IgD-negative memory B cell (primary cell): ENCODE results near the gene ARL8A. TPM values are rescaled to one million over a fixed set of nuclear protein-coding genes. Genes with fewer than 3 reads are reported as not detected.
"Not testable (repeated sequence)": the region's sequence is repeated elsewhere in the genome, so short reads cannot be mapped to it uniquely, and the experiment has no call there.

Source experiments
- H3K27ac Mint-ChIP-seq, 3 donors: one replicate each; pipeline ENCODE4 v1.8.0; 2020 to 2022; ENCODE audit warnings: mild to moderate bottlenecking in 3 of 3, mixed read lengths in 3 of 3, moderate library complexity in 1 of 3
- H3K27me3 Mint-ChIP-seq: one replicate; pipeline ENCODE4 v1.8.0; 2021; ENCODE audit warnings: mixed read lengths
- H3K36me3 Mint-ChIP-seq: one replicate; pipeline ENCODE4 v1.8.0; 2020; ENCODE audit warnings: mild to moderate bottlenecking, mixed read lengths
- H3K4me1 Mint-ChIP-seq, 3 donors: one replicate each; pipeline ENCODE4 v1.8.0; 2020 to 2022; ENCODE audit warnings: mixed read lengths in 3 of 3, mild to moderate bottlenecking in 1 of 3
- H3K4me3 Mint-ChIP-seq, 4 donors: one replicate each; pipeline ENCODE4 v1.8.0; 2020 to 2022; ENCODE audit warnings: mild to moderate bottlenecking in 4 of 4, mixed read lengths in 4 of 4, moderate library complexity in 3 of 4
- H3K9me3 Mint-ChIP-seq, 3 donors: one replicate each; pipeline ENCODE4 v1.8.0; 2020 to 2021; ENCODE audit warnings: mixed read lengths in 3 of 3, mild to moderate bottlenecking in 1 of 3
- polyA plus RNA-seq: library from polyadenylated mRNA; unstranded; fragments of 300-500 nt; fragmentation: Illumina TruSeq; gene quantifications from one replicate; pipeline ENCODE4 v1.2.3, GENCODE V29; 2021

The ARL8A gene
- 17.3 TPM for polyA plus RNA-seq

DNA sequence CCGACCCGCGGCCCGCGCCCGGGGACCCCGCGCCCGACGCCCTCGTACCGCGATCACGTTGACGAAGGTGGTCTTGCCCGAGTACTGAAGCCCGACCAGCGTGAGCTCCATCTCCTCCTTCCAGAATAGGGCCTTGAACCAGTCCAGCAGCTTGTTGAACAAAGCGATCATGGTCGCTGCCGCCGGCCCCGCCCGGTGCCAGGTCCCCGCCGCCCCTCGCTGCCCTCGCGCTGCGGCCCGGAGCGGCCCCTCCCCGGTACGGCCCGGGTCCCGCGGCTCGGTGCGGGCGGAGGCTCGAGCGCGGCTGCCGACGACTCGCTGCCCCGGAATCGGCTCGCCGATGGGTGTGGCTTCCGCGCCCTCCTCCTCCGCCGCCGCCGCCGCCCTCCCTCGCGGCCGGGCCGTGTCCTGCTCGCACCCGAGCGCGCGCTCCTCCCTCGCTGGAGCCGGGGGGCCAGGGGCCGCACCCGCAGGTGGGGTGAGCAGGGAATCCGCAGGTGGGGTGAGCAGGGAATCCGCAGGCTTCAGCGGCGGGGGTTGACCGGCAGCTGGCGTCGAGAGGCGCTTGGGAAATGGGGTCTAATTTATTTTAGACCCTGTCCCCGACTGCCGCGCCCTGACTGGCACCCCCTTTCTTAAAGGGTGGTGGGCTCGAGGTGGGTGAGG lies at the start of gene ARL8A:
Gene ARL8A, minus strand, starts transcription at position 336 of the 666 bp plus-strand sequence. Its CDS starts 165 bp downstream, at position 171.
- Mint-ChIP-seq H3K27ac (peak within 1 kb of the TSS; percentile 67 to 95 (median 94)), H3K36me3 (peaks cover 3% of the 10 kb centered on the region), H3K4me1 (peaks cover 22 to 31% (median 23%) of the 10 kb centered on the region in 3 donors), H3K9me3 (no peaks in the 10 kb centered on the region), H3K4me3 (peak within 1 kb of the TSS; percentile 91 to 99 (median 94)), H3K27me3 (peaks cover 2% of the 10 kb centered on the region)

DNA sequence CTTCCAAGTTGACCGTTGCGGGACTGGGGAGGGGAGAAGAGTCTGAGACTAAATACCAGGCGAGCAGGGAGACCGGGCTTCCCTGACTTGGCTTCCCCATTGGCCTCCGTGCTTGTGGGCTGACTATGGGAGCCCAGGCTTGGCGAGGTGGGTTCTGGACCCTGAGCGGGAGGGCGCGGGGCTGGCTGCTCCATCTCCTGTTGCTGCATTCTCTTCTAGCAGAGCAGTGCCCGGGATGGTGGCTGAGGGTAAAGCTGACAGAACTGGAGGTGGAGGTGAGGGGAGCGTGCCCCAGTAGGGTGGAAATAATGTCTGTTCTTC lies 49.8 kb upstream of the ARL8A start:
- Mint-ChIP-seq H3K36me3 (no peaks in the 10 kb centered on the region), H3K4me1 (peaks cover 0 to 6% (median 4%) of the 10 kb centered on the region in 3 donors), H3K9me3 (no peaks in the 10 kb centered on the region), H3K27me3 (peaks cover 33% of the 10 kb centered on the region), H3K4me3 (peak overlapping the region in 2 of 4 donors; percentile 33 to 90), H3K27ac (no peak overlapping the region)

- Mint-ChIP-seq H3K9me3 (no peaks in the 10 kb centered on the region), H3K36me3 (no peaks in the 10 kb centered on the region), H3K27ac (no peak within 1 kb of the TSS), H3K4me1 (peaks cover 0 to 6% (median 4%) of the 10 kb centered on the region in 3 donors), H3K4me3 (peak within 1 kb of the TSS in 2 of 4 donors; percentile 33 to 90), H3K27me3 (peaks cover 30% of the 10 kb centered on the region)
These were observed 49.2 kb upstream of the ARL8A start, which contains the start of gene LGR6 for GRCh38 chr1:202193614-202194327. LGR6 (plus strand) TSS chr1:202193799; CDS start chr1:202193990, 191 bp downstream.

DNA sequence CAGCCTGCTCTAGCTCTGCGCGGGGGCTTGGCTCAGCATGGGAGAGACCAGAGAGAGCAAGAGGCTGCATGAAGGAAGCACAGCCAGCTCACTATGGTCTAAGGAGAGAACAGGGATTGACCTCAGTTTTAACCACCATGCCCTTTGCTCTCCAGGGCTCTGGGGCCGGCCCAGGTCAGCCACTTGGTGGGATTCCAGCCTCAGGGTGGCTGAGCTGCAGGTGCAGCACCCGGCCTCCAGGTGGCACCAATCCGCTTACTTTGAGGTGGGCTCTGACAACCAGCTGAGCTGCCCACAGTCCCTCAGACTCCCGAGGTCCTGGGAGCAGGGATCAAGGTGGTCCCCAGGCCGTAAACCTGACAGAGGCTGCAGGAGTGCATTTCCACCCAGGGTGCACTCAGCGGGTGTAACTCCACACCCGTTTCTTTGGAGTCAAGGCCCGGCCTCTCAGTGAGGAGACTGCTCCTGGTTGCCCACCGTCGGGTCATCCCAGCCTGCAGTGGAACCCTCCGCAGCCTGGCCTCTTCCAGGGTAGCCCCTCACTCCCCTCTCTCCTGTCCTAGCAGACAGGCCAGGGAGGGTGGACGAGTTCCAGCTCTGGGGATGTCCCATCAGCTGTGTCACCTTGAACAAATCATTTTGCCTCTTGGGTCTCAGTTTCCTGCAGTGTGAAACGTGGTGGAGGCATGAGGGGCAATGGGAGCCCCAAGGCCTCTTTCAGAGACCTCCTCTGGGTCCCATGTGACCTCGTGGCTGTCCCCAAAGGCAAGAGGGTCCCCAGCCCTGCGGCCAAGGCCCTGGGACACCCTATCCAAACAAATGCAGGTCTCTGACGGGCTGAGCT lies 48.5 kb upstream of the ARL8A start:
- peak overlapping the region in 1 of 4 donors; percentile 39 for H3K4me3 Mint-ChIP-seq
- peaks cover 26% of the 10 kb centered on the region for H3K27me3 Mint-ChIP-seq

DNA sequence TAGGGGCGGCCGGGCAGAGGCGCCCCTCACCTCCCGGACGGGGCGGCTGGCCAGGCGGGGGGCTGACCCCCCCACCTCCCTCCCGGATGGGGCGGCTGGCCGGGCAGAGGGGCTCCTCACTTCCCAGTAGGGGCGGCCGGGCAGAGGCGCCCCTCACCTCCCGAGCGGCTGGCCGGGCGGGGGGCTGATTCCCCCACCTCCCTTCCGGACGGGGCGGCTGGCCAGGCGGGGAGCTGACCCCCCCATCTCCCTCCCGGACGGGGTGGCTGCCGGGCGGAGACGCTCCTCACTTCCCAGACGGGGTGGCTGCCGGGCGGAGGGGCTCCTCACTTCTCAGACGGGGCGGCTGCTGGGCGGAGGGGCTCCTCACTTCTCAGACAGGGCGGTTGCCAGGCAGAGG lies 46.9 kb upstream of the ARL8A start:
- not testable (repeated sequence) for H3K9me3 Mint-ChIP-seq, H3K27ac Mint-ChIP-seq, H3K4me3 Mint-ChIP-seq, H3K4me1 Mint-ChIP-seq, H3K36me3 Mint-ChIP-seq
- peaks cover 22% of the 10 kb centered on the region for H3K27me3 Mint-ChIP-seq

More for the DNA sequence above, 48.5 kb upstream of the ARL8A start:
- Mint-ChIP-seq H3K9me3 (no peaks in the 10 kb centered on the region), H3K4me1 (peaks cover 0 to 6% (median 2%) of the 10 kb centered on the region in 3 donors), H3K36me3 (no peaks in the 10 kb centered on the region), H3K27ac (no peak overlapping the region)

GRCh38 chr1:202189918-202190715 lies 45.6 kb upstream of the ARL8A start:
- Mint-ChIP-seq H3K4me3 (no peak overlapping the region), H3K4me1 (peaks cover 0 to 6% (median 2%) of the 10 kb centered on the region in 3 donors), H3K27me3 (peaks cover 13% of the 10 kb centered on the region), H3K36me3 (no peaks in the 10 kb centered on the region), H3K9me3 (no peaks in the 10 kb centered on the region), H3K27ac (no peak overlapping the region)

DNA sequence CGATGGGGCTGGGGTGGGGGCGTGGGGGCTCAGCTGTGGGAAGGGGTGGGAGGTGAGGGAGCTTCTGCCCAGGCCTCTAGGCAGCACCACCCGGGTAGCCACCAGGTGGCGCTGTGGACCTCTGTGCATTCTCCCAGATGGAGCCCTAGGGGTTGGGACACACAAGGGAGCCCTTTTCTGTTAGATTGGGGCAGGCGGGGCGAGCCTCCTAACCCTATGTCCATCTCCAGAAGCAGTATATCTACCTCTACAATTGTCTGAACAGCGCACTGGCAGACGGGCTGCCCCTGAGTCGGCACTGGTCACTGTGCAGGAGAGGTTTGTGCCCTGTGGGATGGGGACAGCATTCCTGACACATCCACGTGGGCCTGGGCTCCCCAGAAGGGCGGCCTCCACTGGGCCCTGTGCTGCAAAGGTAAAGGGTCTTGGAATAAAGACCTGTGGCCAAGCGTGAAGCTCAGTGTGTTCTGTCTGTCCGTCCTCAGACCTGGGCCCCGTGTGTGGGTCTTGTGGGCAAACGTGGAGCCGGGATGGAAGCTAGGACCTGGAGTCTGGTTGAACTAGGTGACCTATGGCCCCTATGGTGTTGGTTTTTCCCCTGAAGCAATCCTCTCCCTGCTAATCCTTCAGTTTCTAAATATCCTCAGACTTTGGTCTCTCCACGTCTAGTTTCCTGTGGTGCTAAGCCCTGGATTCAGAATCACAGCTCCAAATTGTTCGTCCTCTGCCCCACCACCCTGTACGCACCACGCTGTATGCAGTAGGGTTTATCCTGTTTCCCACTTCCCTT lies 44.7 kb upstream of the ARL8A start:
- Mint-ChIP-seq H3K9me3 (no peaks in the 10 kb centered on the region), H3K36me3 (no peaks in the 10 kb centered on the region), H3K27me3 (peaks cover 17% of the 10 kb centered on the region), H3K4me3 (no peak overlapping the region), H3K4me1 (peaks cover 0 to 2% (median 2%) of the 10 kb centered on the region in 3 donors), H3K27ac (no peak overlapping the region)

GRCh38 chr1:202187697-202188407 lies 43.3 kb upstream of the ARL8A start:
- H3K27ac Mint-ChIP-seq: no peak overlapping the region
- H3K36me3 Mint-ChIP-seq: no peaks in the 10 kb centered on the region
- H3K4me3 Mint-ChIP-seq: no peak overlapping the region
- peaks cover 14% of the 10 kb centered on the region for H3K27me3 Mint-ChIP-seq
- H3K4me1 Mint-ChIP-seq: no peaks in the 10 kb centered on the region
- H3K9me3 Mint-ChIP-seq: no peaks in the 10 kb centered on the region

GRCh38 chr1:202187041-202187671 lies 42.6 kb upstream of the ARL8A start:
- Mint-ChIP-seq H3K27me3 (peaks cover 11% of the 10 kb centered on the region), H3K27ac (no peak overlapping the region), H3K36me3 (no peaks in the 10 kb centered on the region), H3K9me3 (no peaks in the 10 kb centered on the region), H3K4me3 (no peak overlapping the region), H3K4me1 (no peaks in the 10 kb centered on the region)

DNA sequence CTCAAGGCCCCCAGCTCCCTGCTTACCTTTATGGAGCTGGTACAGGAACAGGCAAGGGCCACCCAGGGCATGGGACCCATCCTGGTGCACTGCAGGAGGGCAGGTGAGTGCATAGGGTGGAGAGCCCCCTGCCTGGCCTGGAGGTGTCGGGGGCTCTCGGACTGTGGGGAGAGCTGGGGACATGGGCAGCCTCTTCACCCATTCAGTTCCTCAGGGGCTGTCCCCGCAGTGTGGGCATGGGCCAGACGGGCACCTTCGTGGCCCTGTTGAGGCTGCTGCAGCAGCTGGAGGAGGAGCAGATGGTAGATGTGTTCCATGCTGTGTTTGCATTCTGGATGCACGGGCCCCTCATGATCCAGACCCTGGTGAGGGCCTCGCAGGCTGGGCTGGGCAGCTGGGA lies 41.8 kb upstream of the ARL8A start:
- H3K4me1 Mint-ChIP-seq: no peaks in the 10 kb centered on the region
- H3K4me3 Mint-ChIP-seq: no peak overlapping the region
- H3K27ac Mint-ChIP-seq: no peak overlapping the region
- H3K27me3 Mint-ChIP-seq: peaks cover 11% of the 10 kb centered on the region
- H3K9me3 Mint-ChIP-seq: no peaks in the 10 kb centered on the region
- no peaks in the 10 kb centered on the region for H3K36me3 Mint-ChIP-seq

- H3K4me1 Mint-ChIP-seq: peaks cover 0 to 5% (median 2%) of the 10 kb centered on the region in 3 donors
- no peak overlapping the region for H3K27ac Mint-ChIP-seq
- H3K36me3 Mint-ChIP-seq: no peaks in the 10 kb centered on the region
- peaks cover 11% of the 10 kb centered on the region for H3K27me3 Mint-ChIP-seq
- H3K4me3 Mint-ChIP-seq: no peak overlapping the region
- H3K9me3 Mint-ChIP-seq: no peaks in the 10 kb centered on the region
These were observed 40.4 kb upstream of the ARL8A start for GRCh38 chr1:202184750-202185460.

DNA sequence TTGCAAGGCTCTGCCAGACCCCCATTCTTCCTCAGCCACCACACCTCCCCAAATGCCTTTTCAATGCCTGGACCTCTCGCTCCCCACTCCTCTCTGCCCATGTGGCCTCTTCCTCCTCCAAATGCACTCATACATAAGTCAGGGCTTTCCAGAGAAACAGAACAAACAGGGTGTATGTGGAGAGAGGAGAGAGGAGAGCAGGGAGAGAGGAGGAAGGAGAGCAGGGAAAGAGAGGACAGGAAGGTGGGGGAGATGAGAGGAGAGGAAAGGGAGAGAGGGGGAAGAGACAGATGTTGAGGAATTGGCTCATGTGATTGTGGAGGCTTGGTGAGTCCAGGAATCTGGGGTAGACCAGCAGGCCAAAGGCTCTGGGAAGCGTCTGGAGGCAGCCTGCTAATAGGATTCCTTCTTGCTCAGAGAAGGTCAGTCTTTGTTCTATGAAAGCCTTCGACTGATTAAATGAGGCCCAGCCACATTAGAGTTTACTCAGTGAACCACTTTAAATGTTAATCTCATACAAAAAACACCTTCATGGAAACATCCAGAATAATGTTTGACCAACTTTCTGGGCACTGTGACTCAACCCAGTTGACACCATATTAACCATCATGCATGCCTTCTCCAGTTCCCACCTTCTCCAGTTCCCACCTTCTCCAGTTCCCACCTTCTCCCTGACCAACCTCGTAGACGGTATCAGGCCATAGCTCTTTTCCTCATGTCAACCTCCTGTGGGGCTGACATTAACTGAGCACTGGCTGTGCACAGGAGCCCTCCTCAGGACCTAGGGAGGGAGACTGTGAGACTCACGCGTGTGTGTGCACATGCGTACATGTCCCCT lies 37.7 kb upstream of the ARL8A start:
- Mint-ChIP-seq H3K27ac (no peak overlapping the region), H3K4me1 (peaks cover 0 to 7% (median 7%) of the 10 kb centered on the region in 3 donors), H3K4me3 (no peak overlapping the region), H3K27me3 (peaks cover 16% of the 10 kb centered on the region), H3K9me3 (no peaks in the 10 kb centered on the region), H3K36me3 (no peaks in the 10 kb centered on the region)
